Parathyroid adenoma (tissue), 2 donors: ENCODE results near the gene F3.
"Not testable (repeated sequence)": the region's sequence is repeated elsewhere in the genome, so short reads cannot be mapped to it uniquely, and the experiment has no call there.

Source experiments
- H2AFZ ChIP-seq: fragments of 300-600 bp; sonication (generic); one replicate; pipeline ENCODE4 v1.7.0; 2017; ENCODE audit warnings: antibody characterized with exemption, mild to moderate bottlenecking
- H3K27ac ChIP-seq: fragments of 300-600 bp; sonication (generic); one replicate; pipeline ENCODE4 v1.7.0; 2017
- H3K27me3 ChIP-seq: fragments of 300-600 bp; sonication (generic); one replicate; pipeline ENCODE4 v1.7.0; 2017; ENCODE audit warnings: low read length; ENCODE audit not compliant: control insufficient read depth, insufficient read depth
- H3K36me3 ChIP-seq: fragments of 300-600 bp; sonication (generic); one replicate; pipeline ENCODE4 v1.7.0; 2017; ENCODE audit warnings: low read length; ENCODE audit not compliant: control insufficient read depth, insufficient read depth
- H3K4me1 ChIP-seq: fragments of 300-600 bp; sonication (generic); one replicate; pipeline ENCODE4 v1.7.0; 2017; ENCODE audit warnings: control low read depth
- H3K4me2 ChIP-seq: fragments of 300-600 bp; sonication (generic); one replicate; pipeline ENCODE4 v1.7.0; 2017; ENCODE audit warnings: low read length
- H3K4me3 ChIP-seq: fragments of 300-600 bp; sonication (generic); one replicate; pipeline ENCODE4 v1.7.0; 2017; ENCODE audit warnings: low read depth, low read length
- H3K79me2 ChIP-seq: fragments of 300-600 bp; sonication (generic); one replicate; pipeline ENCODE4 v1.7.0; 2017; ENCODE audit warnings: control low read depth
- H3K9ac ChIP-seq: fragments of 300-600 bp; sonication (generic); one replicate; pipeline ENCODE4 v1.7.0; 2017; ENCODE audit warnings: mild to moderate bottlenecking
- H3K9me3 ChIP-seq: fragments of 300-600 bp; sonication (generic); one replicate; pipeline ENCODE4 v1.7.0; 2017; ENCODE audit warnings: low read length; ENCODE audit not compliant: control insufficient read depth
- CTCF ChIP-seq: fragments of 300-600 bp; sonication (generic); IDR thresholded peaks from one replicate; pipeline ENCODE4 v1.7.0; 2017; ENCODE audit warnings: antibody characterized with exemption, mild to moderate bottlenecking
- donor health status: primary hyperparathyroidism.

Gene F3

GRCh38 chr1:94580367-94581115, 39.0 kb upstream of the F3 start:
- no peak overlapping the region for H3K4me3 ChIP-seq
- H3K27me3 ChIP-seq, result no peaks in the 10 kb centered on the region
- H3K79me2 ChIP-seq, result no peaks in the 10 kb centered on the region
- H3K36me3 ChIP-seq, result no peaks in the 10 kb centered on the region
- peaks cover 5% of the 10 kb centered on the region for H3K4me1 ChIP-seq
- no peaks in the 10 kb centered on the region for H3K9me3 ChIP-seq
- H3K4me2 ChIP-seq, result no peak overlapping the region
- TF ChIP-seq CTCF, result no peak
- H2AFZ ChIP-seq, result peak overlapping the region; percentile 74
- peak overlapping the region; percentile 63 for H3K27ac ChIP-seq
- H3K9ac ChIP-seq, result no peak overlapping the region

DNA sequence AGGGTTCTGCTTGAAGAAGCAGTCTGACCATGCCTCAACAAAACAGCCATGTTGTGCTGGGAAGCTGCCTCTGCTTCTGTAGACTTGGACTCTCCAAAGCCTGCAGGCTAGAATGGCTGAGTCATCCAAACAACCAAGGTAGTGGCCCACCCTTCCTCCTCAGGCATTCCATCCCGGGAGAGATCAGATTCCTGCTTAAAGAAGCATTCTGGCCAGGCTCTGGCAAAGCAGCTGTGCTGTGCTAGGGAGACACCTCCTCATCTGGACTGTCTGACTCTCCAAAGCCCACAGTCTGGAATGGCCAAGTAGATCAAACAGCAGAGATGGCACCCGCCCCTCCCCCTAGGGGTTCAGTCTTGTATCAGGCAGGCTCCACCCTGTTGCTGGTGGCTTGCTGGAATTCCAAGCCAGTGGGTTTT, 38.3 kb upstream of the F3 start:
- no peak for TF ChIP-seq CTCF
- Histone ChIP-seq H3K27me3 (no peaks in the 10 kb centered on the region), H3K9ac (no peak overlapping the region), H3K9me3 (no peaks in the 10 kb centered on the region), H3K4me2 (no peak overlapping the region), H3K4me1 (peaks cover 5% of the 10 kb centered on the region), H3K36me3 (no peaks in the 10 kb centered on the region), H2AFZ (peak overlapping the region; percentile 74), H3K27ac (peak overlapping the region; percentile 63), H3K4me3 (no peak overlapping the region), H3K79me2 (no peaks in the 10 kb centered on the region)

GRCh38 chr1:94578856-94579255, 37.3 kb upstream of the F3 start:
- no peak for TF ChIP-seq CTCF
- Histone ChIP-seq H3K27ac (no peak overlapping the region), H3K27me3 (no peaks in the 10 kb centered on the region), H3K4me1 (peaks cover 5% of the 10 kb centered on the region), H3K4me2 (no peak overlapping the region), H3K36me3 (no peaks in the 10 kb centered on the region), H2AFZ (peak overlapping the region; percentile 74), H3K79me2 (no peaks in the 10 kb centered on the region), H3K9ac (no peak overlapping the region), H3K4me3 (no peak overlapping the region), H3K9me3 (no peaks in the 10 kb centered on the region)

- H3K4me3 ChIP-seq, H3K79me2 ChIP-seq, H3K4me2 ChIP-seq, H3K27ac ChIP-seq, H2AFZ ChIP-seq, H3K9me3 ChIP-seq, H3K9ac ChIP-seq, H3K27me3 ChIP-seq, H3K36me3 ChIP-seq, H3K4me1 ChIP-seq: not testable (repeated sequence)
These were observed 32.4 kb upstream of the F3 start for GRCh38 chr1:94573917-94574316.

DNA sequence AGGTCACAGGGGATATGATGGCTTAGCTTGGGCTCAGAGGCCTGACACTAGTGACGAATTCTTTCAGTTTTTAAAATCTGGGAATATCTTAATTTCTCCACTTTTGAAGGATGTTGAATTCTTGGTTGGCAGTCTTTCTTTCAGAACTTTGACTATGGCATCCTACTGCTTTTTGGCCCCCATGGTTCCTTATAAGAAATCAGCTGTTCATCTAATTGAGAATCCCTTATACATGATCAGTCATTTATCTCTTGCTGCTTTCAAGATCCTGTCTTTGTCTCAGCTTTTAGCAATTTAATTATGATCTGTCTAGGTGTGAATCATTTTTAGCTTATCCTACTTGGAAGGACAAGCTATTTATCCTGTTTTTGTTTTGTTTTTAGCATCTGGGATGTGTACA, 31.2 kb upstream of the F3 start:
- Histone ChIP-seq H3K4me3 (no peak overlapping the region), H3K27me3 (no peaks in the 10 kb centered on the region), H3K79me2 (no peaks in the 10 kb centered on the region), H3K9me3 (no peaks in the 10 kb centered on the region), H3K4me2 (no peak overlapping the region), H2AFZ (no peak overlapping the region), H3K27ac (no peak overlapping the region), H3K9ac (no peak overlapping the region), H3K4me1 (no peaks in the 10 kb centered on the region), H3K36me3 (no peaks in the 10 kb centered on the region)
- no peak for TF ChIP-seq CTCF

DNA sequence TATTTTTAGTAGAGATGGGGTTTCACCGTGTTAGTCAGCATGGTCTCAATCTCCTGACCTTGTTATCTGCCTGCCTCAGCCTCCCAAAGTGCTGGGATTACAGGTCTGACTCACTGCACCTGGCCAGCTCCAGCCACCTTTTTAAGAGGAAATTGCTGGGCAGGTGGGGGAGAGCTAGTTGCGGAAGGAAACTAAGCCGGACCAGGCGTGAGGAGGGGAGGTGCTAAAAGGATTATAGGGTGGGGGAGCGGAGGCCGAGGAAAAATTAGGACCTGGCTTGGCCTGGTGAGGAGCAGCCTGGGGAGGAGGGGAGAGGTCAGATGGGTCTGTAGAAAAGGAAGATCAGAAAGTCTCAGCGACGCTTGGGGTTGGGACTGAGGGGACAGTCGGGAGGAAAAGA, 29.4 kb upstream of the F3 start:
- not testable (repeated sequence) for H3K4me2 ChIP-seq, H3K4me3 ChIP-seq, H3K27me3 ChIP-seq, H3K36me3 ChIP-seq, H3K79me2 ChIP-seq, H2AFZ ChIP-seq, H3K9me3 ChIP-seq, H3K4me1 ChIP-seq, H3K27ac ChIP-seq, H3K9ac ChIP-seq

DNA sequence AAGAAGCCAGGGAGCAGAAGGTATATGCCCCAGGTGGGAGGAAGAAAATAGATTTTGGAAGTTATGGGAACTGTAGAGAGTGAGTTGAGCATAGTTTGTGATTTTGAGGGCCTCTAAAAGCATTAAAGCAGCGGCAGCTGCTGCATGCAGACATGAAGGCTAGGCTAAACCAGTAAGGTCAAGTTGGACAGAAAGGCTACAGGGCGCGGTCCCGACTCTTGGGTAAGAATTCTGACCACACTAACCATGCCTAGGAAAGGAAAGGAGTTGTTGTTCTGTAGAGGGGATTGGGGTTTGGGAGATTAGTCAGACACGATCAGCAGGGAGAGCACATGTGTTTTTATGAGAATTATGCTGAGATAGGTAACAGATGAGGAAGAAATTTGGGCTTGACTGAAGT, 27.2 kb upstream of the F3 start:
- not testable (repeated sequence) for H3K9ac ChIP-seq

GRCh38 chr1:94567975-94568607, 26.5 kb upstream of the F3 start:
- H2AFZ ChIP-seq, H3K79me2 ChIP-seq, H3K9ac ChIP-seq, H3K4me1 ChIP-seq, H3K36me3 ChIP-seq, H3K9me3 ChIP-seq, H3K27me3 ChIP-seq, H3K4me3 ChIP-seq, H3K4me2 ChIP-seq, H3K27ac ChIP-seq: not testable (repeated sequence)

More for the DNA sequence above, 27.2 kb upstream of the F3 start:
- H3K27me3 ChIP-seq, H3K4me3 ChIP-seq, H3K4me1 ChIP-seq, H3K4me2 ChIP-seq, H3K79me2 ChIP-seq, H3K9me3 ChIP-seq, H3K36me3 ChIP-seq, H2AFZ ChIP-seq, H3K27ac ChIP-seq: not testable (repeated sequence)
